SIG-M5 treated with dmso at 0.1 percent for 504 hours (cell line): ENCODE data around the gene WNT5B.

Experiments used
- DNase-seq: peaks from one replicate; lab custom pipeline; 2025; ENCODE audit not compliant: unreplicated experiment; lab: John Stamatoyannopoulos, UW

Gene WNT5B

DNA sequence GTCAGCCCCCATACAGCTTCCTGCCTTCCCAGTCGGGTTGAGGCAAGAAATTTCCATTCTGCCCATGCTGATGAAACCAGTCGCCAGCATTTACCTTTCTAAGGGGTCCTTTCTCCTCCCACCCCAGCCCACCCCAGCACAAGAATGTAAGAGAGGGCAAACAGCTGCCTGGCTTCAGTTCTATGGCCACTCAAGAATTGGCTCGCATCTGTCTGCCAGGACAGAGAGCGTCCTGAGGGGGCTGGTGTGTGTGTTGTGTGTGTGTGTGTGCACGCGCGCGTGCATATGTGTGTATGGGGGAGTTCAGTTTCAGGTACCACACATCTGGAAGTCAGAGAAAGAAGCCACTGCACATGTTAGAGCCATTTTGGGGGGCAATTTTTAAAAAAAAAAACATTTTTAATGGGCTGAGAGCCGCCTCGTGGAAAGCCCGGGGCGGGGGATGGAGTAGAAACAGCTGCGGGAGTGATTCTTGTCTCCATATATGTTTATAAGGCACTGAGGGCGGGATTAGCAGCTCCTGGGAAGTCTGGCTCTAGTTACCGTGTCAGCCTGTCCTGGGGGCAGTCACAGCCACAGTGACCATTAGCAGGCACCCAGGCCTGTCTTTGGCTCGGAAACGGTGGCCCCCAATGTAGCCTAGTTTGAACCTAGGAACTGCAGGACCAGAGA lies at the start of gene WNT5B:
Gene WNT5B (plus strand): TSS at position 566 of the 672 bp plus-strand sequence. CDS start 2,124 bp downstream, outside the sequence.
- DNase-seq: no peak

- no peak for DNase-seq
Measured at GRCh38 chr12:1579651-1580435, 49.2 kb upstream of the WNT5B start.

GRCh38 chr12:1580526-1580925 lies 48.5 kb upstream of the WNT5B start:
- DNase-seq: no peak

- no peak for DNase-seq
Measured at GRCh38 chr12:1581973-1582708, 46.9 kb upstream of the WNT5B start.

DNA sequence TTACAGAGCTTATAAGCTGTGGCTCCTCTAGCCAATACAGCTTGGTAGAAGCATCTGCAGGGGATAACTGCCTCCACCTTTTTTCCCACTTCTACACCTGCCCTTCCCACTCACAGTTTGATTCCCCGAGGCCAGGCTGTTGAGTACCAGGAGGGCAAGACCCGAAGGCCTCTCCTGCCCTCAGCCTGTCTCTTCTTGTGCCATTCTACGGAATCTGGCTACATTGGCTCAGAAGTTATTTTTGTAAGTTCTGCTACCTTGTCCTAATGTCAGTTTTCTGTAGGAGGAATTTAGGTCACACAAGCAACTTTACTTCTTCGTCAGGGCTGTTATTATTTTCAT lies 46.4 kb upstream of the WNT5B start:
- DNase-seq: no peak

DNA sequence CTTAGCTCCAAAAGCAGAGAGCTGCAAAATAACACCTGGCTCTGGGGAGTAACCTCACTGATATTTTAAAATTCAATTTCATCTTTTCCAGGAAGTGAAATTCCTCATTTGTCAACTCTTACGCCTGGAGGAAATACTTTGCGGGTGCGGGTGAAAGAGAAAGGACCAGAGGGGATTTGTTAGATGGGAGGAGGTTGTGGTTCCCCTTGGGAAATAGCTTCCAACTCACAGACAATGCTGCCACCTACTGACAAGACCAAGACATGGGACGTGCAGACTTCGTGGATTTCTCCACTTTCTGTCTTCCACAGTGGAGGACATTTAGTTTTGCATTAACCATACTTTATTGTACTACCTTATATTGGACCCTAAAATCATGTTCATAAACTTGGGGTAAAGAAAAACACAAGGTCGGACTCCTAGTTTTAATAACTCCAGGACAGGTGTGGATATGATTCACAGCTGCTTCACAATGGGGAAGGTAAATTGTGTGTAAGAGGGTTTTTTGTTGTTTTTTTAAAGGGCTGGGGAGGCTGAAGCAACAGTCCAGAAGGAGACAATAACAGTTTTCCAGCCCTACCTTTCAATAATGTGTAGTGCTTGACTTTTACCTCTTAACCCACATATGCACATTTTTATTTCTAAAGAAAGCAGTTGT lies 45.5 kb upstream of the WNT5B start:
- peak; percentile 89 for DNase-seq

DNA sequence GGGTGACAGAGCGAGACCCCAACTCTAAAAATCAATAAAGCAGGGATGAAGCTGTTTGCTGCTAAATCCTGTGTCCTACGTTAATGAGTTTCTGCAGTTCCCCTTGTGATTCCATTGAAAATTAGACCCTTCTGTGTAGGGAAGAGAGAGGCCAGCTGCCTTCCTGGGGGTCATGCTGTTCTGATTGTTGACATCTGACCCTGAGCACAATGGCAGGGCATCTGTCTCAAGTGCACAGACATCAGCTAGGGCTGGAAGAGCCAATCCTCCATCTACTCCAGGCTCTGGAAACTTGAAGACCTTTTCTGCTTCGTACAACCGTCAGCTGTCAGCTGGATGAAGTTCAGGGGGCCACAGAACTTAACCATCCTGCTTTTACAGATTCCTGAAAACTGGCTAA lies 44.7 kb upstream of the WNT5B start:
- no peak for DNase-seq

- DNase-seq: no peak
Measured at GRCh38 chr12:1587927-1588574, 41.0 kb upstream of the WNT5B start.

GRCh38 chr12:1588575-1588947 lies 40.5 kb upstream of the WNT5B start:
- no peak for DNase-seq

GRCh38 chr12:1590221-1590979 lies 38.6 kb upstream of the WNT5B start:
- no peak for DNase-seq

GRCh38 chr12:1591034-1591433 lies 38.0 kb upstream of the WNT5B start:
- DNase-seq: no peak

DNA sequence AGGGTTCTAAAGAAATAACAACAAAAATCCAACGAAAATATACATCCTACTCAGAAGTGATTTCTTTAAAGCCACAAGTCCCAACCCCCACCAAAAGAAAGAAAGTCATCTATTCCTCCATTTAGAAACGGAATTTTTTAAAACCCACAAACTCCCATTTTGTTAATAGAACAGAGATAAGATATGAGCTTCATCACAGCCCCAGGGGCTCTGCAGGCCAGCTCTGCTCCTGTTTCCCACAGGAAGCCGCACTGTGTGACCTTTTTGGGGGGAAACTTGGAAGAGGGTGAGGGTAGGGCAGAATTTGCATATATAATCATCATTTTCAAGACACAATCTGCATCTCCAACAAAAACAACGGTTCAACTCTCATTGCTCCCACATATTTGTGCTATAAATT lies 37.5 kb upstream of the WNT5B start:
- DNase-seq: no peak

- peak; percentile 59 for DNase-seq
Measured at GRCh38 chr12:1592444-1593173, 36.4 kb upstream of the WNT5B start.

DNA sequence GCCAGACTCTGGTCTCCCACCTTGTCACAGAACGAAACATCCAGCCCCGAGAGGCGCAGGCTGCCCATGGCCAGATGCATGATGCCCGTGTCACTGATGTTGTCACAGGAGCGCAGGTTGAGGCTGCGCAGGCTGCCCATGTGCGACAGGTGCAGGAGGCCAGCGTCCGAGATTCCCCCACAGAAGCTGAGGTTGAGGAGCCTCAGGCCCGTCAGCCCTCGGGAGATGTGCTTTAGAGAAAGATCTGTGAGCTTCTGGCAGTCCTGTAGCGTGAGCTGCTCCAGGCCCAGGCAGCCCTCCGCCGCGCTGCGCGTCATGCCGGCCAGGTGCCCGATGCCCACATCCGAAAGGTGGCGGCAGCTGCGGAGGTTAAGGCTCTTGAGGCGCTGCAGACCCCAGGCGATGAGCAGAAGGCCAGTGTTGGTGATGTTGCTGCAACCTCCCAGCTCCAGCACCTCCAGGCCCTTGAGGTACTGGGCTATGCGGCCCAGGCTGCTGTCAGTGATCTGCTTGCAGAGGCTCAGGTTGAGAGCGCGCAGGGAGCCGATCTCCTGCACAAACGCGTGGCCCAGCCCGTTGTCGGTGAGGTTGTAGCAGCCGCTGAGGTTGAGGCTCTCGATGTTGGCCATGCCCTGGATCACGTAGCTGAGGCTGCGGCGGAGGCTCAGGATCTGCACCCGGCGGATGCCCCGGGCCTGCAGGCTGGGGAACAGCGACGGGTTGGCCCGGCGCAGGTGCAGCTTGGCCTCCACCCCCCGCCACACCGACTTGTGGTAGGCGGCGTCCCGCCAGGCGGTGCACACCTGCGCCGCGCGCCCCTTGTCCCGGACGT lies 35.6 kb upstream of the WNT5B start:
- peak; percentile 32 for DNase-seq

DNA sequence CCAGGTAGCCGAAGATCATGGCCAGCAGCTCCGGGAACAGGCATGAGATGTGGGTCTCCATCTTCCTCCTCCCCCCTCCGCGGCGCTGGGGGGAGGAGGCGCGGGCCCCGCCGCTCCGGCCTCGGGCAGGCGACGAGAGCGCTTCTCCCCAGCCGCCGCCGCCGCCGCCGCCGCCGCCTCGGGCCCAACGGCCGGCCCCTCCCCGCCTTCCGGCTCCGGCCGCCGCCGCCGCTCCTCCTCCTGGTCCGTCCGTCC lies 35.1 kb upstream of the WNT5B start:
- DNase-seq: no peak

DNA sequence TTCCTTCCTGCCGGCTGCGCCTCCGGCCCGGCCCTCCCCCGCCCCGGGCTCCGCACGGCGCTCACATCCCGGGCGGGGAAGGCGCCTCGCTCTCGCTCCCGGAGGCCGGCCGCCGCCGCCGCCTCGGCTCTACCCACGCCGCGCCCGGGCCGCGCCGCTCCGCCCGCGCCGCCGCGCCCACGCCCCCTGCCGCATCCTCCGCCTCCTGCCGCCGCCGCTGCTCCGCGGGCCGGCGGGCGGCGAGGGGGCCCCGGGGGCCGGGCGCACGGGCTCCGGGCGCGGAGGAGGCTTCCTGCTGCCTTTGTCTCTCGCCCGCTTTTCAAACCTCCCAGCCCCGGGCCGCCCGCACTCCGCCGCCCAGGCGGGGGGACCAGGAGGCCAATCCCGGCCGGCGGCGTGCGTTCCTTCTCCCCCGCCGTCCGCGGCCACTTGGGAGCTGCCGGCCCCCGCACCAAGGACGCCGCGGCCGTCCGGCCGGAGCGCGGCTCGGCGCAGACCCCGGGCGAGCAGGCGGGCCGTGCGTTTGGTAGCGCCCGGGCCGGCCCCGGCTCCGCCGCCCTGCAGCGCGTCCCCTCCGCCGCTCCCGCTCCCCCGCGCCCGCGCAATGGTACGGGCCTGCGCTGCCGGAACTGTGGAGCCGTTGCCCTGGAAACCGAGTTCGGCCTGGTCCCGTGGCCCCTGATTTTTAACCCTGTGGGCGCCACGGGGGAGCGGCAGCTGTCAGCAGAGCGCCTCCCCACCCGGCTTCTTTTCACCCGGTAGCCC lies 34.6 kb upstream of the WNT5B start, which contains the start of gene FBXL14:
Gene FBXL14 (minus strand): TSS at position 321 of the 765 bp plus-strand sequence. CDS start 515 bp downstream, outside the sequence.
- DNase-seq: peak; percentile 85

GRCh38 chr12:1595026-1595561 lies 33.9 kb upstream of the WNT5B start:
- no peak for DNase-seq
